Osteoblast (primary cell): ENCODE data around the gene DDOST. TPM values are rescaled to one million over a fixed set of nuclear protein-coding genes. Genes with fewer than 3 reads are reported as not detected.
A peak's percentile ranks its signal among the peaks of the same experiment; 100 is the strongest.

Experiments used
- DNase-seq: peaks from one replicate; pipeline ENCODE4 v3.0.0; 2011; ENCODE audit warnings: low spot score, mixed read lengths; ENCODE audit not compliant: insufficient read length; ENCODE audit errors: missing footprints
- H2AFZ ChIP-seq: 2 replicates; pipeline ENCODE4 v1.6.0; 2011; ENCODE audit warnings: mild to moderate bottlenecking, low read length
- H3K27ac ChIP-seq: 2 replicates; pipeline ENCODE4 v1.5.1; 2011; ENCODE audit warnings: mild to moderate bottlenecking, low read depth, low read length, moderate library complexity
- H3K27me3 ChIP-seq: 2 replicates; pipeline ENCODE4 v1.6.0; 2012; ENCODE audit warnings: mild to moderate bottlenecking, control low read depth, inconsistent platforms, low read length, moderate library complexity; ENCODE audit not compliant: insufficient read depth
- H3K36me3 ChIP-seq: 2 replicates; pipeline ENCODE4 v1.5.1; 2011; ENCODE audit warnings: mild to moderate bottlenecking, low read length, control low read depth, moderate library complexity; ENCODE audit not compliant: insufficient read depth
- H3K4me1 ChIP-seq: 2 replicates; pipeline ENCODE4 v1.5.1; 2011; ENCODE audit warnings: mild to moderate bottlenecking, low read length, control low read depth, moderate library complexity; ENCODE audit not compliant: insufficient read depth
- H3K4me2 ChIP-seq: 2 replicates; pipeline ENCODE4 v1.6.0; 2011; ENCODE audit warnings: mild to moderate bottlenecking, low read length; ENCODE audit not compliant: insufficient read depth
- H3K4me3 ChIP-seq: fragments of 200-600 bp; sonication (generic); 3 replicates; pipeline ENCODE4 v1.5.1; 2012; ENCODE audit warnings: mild to moderate bottlenecking, low read length, inconsistent platforms; ENCODE audit not compliant: insufficient read depth
- H3K79me2 ChIP-seq: 2 replicates; pipeline ENCODE4 v1.6.0; 2012; ENCODE audit warnings: mild to moderate bottlenecking, low read length, control low read depth, inconsistent platforms; ENCODE audit not compliant: insufficient read depth
- H3K9me3 ChIP-seq: 2 replicates; pipeline ENCODE4 v1.5.1; 2011; ENCODE audit warnings: low read depth, low read length, control low read depth
- H4K20me1 ChIP-seq: 2 replicates; pipeline ENCODE4 v1.6.0; 2012; ENCODE audit warnings: mild to moderate bottlenecking, low read length, control low read depth; ENCODE audit not compliant: insufficient read depth
- CTCF ChIP-seq: IDR thresholded peaks from 2 replicates; pipeline ENCODE4 v1.5.1; 2011; ENCODE audit warnings: mild to moderate bottlenecking, low read depth, low read length, moderate library complexity; ENCODE audit errors: extremely low read depth
- total RNA-seq: library from RNA; depleted of rRNA; stranded (reverse); fragments of >200 nt; gene quantifications from 2 replicates; pipeline ENCODE4 v1.2.3, GENCODE V29; 2012

Gene DDOST
- total RNA-seq, 1 donor = 291 TPM

GRCh38 chr1:20602851-20603450 is 58.2 kb downstream of the DDOST start:
- Histone ChIP-seq H3K9me3 (no peaks in the 10 kb centered on the region), H3K27me3 (no peaks in the 10 kb centered on the region), H2AFZ (no peak overlapping the region), H4K20me1 (no peaks in the 10 kb centered on the region), H3K36me3 (no peaks in the 10 kb centered on the region), H3K79me2 (no peaks in the 10 kb centered on the region), H3K4me1 (peaks cover 50% of the 10 kb centered on the region), H3K4me2 (no peak overlapping the region), H3K27ac (peak overlapping the region; percentile 89), H3K4me3 (no peak overlapping the region)
- DNase-seq = no peak
- TF ChIP-seq CTCF = no peak

Other genes with a start within 250 kb of the DDOST start
- gene CAMK2N1, start 175.2 kb downstream of the DDOST start, total RNA-seq = 0.36 and 1.5 TPM in 2 replicates
- gene MUL1, start 153.2 kb downstream of the DDOST start, total RNA-seq = 31.8 and 37.3 TPM in 2 replicates
- gene FAM43B, start 108.8 kb downstream of the DDOST start, total RNA-seq = under 0.01 TPM in 1 of 2 replicates, not detected in the other
- gene CDA, start 72.3 kb downstream of the DDOST start, total RNA-seq = 0.59 and 1.1 TPM in 2 replicates
- gene PINK1, start 27.9 kb downstream of the DDOST start, total RNA-seq = 73.1 and 79.3 TPM in 2 replicates
- 0.29 and 0.36 TPM in 2 replicates for gene KIF17, start 56.6 kb upstream of the DDOST start, total RNA-seq
- 1.4 and 1.8 TPM in 2 replicates for gene SH2D5, start 71.3 kb upstream of the DDOST start, total RNA-seq
- 249 and 267 TPM in 2 replicates for gene HP1BP3, start 125.9 kb upstream of the DDOST start, total RNA-seq